NCI-H2107 (cell line): ENCODE measurements around the gene EXOC2.

ENCODE experiments used
- DNase-seq: peaks from one replicate; lab custom pipeline; 2025; lab: John Stamatoyannopoulos, UW

The EXOC2 gene

DNA sequence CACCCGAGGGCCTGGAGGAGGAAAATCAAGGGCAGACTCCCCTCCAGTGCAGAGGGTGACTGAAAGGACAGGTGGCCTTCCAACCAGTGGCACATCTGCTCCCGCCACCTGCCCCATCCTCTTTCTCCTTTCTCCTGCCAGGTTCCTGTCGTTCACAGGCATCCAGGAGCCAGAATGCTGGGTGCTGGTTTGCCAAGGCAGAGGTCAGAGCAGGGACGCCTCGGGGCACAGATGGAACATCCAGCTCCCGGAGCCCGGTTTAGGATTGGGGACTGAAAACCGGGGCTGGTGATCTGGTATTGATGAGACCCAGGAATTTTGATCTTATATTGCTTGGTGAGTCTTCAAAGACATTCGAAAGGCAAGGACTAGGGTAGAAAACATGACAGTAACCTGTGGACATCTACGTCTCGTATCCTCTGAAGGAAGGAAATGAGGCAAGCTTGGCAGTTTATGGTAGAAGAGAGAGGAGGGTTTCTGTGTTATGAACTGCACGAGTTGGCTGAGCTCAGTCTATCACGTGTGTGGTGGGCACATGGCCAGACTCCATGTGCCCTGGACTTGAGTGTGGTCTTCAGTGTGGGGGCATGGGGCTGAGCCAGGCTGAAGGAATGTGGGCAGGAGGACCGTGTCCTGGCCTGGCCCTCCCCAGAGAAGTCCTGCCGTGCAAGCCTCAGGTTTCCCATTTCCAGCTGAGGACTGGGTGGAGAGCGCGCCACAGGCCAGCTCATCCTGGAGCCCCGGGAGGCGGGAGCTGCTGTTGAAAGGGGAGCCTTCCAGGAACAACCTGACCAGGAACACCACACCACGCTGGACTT lies 227.2 kb downstream of the EXOC2 start:
- DNase-seq, result no peak

DNA sequence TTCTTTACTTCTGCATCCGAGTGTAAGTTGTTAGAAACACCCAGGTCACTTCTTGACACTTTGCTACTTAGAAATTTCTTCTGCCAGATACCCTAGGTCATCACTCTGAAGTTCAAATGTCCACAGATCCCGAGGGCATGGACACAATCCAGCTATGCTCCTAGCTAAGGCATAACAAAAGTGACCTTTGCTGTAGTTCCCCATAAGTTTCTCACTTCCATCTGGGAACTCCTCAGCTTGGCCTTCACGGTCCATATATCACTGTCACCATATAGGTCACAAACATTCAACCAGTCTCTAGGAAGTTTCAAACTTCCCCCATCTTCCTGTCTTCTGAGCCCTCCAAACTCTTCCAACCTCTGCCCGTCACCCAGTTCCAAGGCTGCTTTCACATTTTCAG lies 236.1 kb downstream of the EXOC2 start:
- DNase-seq, result no peak

DNA sequence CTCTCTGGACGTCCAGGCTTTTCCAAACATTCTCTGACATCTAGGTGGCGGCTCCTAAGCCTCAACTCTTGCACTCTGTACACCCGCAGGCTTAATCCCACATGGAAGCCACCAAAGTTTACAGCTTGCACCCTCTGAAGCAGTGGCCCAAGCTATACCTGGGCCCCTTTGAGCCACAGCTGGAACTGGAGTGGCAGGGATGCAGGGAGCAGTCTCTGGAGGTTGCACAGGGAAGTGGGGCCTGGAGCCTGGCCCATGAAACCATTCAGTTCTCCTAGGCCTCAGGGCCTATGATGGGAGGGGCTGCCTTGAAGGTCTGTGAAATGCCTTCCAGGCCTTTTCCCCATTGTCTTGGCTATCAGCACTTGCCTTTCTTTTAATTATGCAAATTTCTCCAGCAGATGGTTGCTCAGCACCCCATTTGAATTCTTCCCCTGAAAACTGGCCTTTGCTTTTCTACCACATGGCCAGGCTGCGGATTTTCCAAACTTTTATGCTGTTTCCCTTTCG lies 236.5 kb downstream of the EXOC2 start:
- no peak for DNase-seq

DNA sequence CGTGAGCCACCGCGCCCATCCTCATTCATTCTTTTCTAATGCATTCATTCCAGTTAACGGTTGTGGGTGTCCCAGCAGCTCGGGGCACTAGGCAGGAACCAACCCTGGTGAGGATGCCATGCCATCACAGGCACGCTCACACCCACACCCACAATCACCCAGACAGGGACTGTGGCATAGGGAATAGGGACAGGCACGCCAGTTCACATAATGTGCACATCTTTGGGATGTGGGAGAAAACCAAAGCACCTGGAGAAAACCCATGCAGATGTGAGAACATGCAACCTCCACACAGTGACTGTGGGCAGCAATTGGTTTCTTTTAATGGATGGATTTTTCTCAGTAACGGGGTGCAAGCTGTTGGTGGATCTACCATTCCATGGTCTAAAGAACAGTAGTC lies 237.1 kb downstream of the EXOC2 start:
- DNase-seq, result no peak

DNA sequence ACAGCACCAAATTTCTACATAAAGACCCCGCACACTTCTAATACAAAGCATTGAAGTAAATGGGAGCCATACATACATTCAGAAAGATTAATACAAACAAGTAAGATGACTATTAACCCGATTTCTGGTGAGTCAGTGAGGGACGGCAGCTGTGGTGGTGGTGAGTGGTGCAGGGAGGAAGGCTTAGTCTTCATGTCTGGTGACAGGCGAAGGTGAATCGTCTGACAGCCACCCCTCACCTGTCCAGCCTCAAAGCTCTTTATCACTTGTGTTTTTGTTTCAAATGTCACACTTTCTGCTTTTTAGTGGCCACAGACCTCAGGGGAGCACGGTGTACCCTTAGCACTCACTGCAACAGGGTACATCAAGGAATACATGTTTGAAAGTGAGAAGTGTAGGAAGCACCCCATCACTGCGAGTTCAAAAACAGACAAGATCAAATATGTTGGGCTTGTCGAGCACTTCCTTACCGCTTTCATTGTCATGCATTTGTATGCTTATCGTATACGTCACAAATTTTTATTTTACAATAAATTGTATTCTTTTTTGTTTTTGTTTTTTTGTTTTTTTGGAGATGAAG lies 237.8 kb downstream of the EXOC2 start:
- DNase-seq, result no peak

DNA sequence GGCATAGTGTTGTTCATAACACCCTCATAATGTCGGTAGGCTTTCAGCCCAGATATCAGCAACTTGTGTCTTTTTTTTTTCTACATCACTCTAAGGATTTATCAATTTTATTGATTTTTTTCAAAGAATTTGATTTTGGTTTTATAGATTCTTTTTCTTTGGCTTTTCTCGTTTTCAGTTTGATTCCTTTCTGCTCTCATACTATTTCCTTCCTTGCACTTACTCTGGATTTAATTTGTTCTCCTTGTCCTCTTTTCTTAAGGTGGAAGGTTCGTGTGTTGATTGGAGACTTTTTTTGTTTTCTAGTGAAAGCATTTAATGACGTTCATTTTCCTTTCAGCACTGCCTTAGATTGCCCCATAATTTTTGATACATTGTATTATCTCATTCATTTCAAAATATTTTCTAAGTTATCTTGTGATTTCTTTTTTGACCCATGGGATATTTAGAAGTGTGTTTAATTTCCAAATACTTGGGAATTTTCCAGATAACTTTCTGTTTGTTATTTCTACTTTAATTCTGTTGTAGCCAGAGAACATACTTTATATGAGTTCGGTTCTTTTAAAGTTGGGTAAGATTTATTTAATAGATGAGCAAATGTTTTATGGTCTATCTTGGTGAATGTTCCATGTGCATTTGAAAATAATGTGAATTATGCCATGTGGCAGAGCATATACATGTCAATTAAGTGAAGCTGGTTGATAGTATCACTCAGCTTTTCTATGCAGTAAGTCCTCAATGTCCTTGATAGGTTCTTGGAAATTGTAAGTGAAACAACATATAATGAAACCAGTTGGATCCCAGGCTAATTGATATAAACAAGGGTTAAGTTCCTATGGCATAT lies 238.6 kb downstream of the EXOC2 start:
- DNase-seq, result no peak

DNA sequence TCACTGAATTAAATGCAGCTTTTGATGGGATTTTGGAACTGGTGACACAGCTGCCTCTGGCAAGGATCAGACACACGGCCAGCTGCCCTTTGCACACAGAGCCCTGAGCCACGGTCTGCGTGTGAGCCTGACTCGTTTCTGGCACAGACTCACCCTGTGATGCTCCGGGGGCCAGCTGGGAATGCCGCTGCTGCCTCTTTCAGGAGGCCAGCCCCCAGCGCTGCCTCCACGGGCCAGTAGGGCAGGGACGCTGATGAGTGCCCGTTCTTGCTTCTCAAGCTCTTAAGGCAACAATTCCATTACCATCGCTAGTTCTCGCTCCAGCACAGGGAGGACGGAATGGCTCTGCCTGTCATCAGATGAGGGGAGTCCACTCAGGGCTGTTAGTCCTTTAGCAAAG lies 239.8 kb downstream of the EXOC2 start:
- no peak for DNase-seq

DNA sequence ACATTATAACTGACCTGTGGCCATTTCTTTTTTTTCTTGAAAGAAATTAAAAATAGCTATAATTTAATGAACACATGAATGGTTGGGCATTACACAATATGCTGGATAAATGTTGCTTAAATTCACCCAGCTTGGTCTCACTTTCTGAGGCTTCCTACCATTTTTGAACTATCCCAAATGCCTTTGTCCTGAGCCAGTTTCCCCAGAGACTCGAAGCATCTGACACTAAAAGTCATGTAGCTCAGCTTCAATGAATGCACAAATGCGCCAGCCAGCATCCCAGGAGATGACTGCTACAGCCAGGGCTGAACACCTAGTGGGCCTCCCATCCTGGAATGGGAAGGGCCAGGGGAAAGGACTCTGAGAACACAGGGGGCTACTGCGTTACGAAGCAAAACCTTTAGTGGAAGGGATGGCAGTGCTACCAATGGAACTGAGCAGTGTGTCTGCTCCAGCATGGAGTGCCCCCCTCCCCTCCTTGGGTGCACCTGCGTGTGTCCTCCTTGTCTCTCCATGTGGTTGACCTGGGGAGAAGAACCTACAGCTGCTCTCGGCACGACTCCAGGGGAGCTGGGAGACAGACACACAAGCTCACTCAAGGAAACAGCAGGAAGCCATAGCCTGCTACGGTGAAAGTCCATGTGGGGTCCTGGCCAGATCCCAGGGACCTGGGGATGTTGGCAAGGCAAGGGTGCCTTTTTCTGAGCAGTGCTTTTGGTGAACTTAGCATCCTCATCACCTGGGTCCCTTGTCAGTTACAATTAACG lies 240.5 kb downstream of the EXOC2 start:
- DNase-seq, result no peak

DNA sequence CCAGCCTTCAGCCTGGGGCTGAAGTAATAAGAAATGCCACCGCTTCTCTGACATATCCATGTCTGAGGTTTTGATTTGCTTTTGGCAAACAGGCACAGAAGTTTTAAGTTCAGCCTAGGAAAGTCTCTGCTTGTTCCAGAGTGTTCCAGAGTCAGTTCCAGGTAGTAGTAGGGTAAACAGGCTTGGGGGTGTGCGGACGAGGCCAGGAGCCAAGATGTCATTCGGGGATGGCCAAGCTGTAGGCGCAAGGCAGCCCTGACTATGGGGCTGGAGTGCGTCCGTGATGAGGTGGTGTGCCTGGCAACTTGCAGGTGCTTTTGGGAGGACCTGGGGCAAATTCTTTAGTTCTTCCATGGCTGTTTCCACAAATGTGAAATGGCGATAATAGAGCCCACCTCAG lies 241.1 kb downstream of the EXOC2 start:
- no peak for DNase-seq

DNA sequence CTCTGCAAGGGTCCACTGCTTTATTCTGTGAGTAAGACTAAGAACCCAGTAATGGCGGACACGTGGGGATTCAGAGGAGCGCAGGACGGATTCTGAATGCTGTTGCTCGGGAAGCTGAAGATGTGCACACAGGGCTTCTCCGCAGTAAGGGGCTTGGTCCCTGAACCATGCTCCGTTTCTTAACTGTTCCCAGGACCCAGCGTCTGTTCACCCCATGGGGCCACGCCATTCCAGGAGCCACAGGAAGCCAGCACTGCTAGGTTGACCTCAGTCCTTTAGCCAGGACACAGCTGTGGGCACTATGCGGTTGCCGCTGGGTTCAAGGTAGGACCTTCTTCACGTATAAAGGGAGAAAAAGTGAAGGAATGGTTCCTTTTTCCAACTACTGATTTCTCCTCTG lies 241.6 kb downstream of the EXOC2 start:
- DNase-seq, result no peak

DNA sequence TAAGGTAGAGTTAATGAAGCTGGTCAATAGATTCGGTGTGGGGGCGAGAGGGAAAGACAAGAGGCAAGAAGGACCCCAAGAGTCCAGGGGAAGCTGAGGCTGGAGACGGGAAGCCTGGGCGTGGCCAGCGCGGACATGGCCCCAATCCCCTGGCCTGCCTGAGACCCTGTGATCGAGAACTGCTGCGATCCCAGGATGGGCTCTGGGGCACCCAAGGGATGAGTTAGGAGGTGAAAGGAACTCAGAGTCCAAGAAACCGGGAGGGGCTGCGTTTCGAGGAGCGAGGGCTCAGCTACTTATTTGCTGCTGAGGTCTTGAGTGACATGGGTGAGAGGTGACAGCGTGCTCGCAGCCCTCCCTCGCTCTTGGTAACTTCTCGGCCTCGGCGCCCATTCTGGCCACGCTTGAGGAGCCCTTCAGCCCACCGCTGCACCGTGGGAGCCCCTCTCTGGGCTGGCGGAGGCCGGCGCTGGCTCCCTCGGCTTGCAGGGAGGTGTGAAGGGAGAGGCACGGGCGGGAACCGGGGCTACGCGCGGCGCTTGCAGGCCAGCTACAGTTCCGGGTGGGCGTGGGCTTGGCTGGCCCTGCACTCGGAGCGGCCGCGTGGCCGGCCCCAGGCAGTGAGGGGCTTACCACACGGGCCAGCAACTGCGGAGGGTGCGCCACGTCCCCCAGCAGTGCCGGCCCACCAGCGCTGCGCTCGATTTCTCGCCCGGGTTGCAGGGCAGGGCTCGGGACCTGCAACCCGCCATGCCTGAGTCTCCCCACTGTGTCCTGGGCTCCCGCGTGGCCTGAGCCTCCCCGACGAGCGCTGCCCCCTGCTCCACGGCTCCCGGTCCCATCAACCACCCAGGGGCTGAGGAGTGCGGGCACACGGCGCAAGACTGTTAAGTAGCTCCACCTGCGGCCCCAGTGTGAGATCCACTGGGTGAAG lies 243.2 kb downstream of the EXOC2 start:
- DNase-seq, result no peak

DNA sequence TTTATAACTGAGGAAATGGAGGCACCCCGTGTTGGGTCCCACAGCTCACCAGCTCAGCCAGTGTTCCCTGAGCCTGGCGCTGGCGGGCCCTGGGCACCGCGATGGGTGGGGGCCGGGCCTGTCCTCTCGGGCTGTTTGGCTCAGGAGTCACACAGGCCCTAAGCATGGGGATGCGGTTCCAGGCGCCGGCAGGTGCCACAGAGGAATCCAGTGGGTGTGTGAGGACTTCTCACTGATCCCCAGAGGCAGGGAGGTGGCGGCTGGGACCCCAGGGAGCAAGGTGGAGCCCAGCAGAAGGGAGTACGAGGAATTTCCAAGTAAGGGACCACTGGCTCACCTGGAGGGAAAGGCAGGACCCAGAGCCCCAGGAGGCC lies 243.9 kb downstream of the EXOC2 start:
- DNase-seq, result no peak

DNA sequence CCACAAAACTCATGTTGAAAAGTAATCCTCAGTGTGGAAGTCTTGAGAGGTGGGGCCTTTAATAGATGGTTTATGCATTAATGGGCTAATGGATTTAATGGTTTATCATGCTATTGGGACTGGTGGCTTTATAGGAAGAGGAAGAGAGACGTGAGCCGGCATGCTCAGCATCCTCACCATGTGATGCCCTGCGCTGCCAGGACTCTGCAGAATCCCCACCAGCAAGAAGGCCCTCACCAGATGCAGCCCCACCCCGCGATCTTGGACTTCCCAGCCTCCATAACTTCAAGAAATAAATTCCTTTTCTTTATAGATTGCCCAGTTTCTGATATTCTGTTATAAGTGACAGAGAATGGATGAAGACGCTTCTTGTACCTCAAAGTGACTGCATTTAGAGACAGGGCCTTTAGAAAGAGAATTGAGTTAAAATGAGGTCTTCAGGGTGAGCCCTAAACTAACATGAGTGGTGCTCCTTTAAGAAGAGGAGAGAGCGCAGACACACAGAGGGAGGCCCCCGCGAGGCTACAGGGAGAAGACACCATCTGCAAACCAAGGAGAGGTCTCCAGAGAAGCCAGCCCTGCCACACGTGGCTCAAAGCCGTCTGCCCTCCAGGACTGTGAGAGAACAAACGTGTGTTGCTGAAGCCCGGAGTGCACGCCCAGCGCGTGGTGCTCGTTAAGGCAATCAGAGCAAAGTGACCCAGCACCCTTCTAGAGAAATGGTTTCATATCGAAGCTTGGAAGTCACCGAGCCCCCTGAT lies 244.5 kb downstream of the EXOC2 start:
- no peak for DNase-seq

DNA sequence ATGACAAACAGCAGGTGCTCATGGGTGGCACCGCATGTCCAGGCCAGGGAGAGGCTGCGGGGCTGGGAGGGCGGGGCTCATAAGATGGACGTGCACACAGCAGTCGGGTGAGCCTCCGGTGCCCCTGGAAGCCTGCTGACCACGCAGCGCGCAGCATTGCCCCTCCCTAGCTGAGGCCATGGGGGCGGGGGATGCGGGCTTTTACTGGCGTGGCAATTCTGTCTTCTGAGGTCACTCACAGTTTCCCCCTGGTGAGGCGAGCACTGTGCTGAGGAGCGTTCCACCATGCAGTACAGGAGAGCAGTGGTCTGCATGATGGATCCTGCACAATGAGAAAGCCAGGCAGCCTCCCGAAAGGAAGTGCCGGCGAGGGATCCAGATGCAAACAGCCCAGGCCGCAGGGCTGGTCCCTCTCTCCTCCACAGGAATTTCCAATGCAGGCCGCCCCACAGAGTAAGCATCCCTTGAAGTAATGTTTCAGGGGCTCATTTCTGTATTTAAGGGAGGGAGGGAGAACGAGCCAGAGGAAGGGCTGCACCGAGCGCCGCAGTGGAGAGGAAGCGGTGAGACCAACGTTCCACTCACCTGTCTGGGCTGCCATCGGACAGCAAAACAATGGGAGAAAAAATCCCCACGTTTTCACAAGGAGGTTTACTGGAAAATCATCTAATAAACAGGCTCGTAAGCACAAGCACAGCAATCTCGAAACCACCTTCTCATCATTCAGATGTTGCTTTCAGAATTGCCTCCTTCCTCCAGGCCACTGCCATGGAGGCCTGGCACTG lies 245.4 kb downstream of the EXOC2 start:
- DNase-seq, result no peak

DNA sequence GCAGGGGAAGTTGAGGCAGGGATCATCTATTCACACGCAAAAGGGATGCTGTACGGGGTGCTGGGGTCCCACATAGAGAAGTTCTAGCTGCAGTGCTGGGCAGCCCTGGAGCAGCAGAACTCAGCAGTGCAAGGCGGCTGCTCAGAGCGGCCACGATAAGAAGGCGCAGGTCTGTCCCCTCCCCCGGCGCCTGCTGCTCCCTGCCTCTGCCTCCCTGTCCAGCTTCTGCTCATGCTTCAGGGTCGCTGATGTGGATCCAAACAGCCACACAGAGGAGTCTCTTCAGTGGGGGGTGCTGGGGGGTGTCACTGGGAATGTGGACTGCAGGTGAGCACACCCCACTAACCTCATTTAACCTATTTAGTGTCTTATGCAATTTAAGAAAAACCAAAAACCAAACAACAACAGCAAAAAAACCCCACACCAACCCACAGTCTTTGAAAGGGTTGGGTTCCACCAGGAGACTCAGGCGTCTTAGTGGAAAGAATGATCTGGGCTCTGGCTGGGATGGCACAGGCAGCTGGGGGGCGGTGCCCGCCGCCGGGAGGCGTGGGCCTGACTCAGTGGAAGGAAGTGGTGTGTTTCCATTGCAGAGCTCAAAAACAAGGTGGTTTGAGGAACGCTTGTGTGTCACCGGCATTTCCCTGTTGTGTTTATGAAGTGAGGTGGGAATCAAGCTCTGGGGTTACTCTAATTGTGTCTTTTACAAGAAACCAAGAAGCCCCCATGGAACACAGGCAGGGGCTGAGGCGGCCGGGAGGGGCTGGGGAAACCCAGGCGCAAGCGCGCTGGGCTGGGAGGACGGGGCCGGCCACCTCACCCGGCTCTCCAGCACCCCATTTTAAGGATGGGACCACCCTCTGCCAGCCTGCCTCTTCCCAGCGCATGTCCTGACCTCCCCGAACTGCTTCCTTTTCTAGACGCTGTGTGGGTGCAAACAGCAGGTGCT lies 246.2 kb downstream of the EXOC2 start:
- no peak for DNase-seq

DNA sequence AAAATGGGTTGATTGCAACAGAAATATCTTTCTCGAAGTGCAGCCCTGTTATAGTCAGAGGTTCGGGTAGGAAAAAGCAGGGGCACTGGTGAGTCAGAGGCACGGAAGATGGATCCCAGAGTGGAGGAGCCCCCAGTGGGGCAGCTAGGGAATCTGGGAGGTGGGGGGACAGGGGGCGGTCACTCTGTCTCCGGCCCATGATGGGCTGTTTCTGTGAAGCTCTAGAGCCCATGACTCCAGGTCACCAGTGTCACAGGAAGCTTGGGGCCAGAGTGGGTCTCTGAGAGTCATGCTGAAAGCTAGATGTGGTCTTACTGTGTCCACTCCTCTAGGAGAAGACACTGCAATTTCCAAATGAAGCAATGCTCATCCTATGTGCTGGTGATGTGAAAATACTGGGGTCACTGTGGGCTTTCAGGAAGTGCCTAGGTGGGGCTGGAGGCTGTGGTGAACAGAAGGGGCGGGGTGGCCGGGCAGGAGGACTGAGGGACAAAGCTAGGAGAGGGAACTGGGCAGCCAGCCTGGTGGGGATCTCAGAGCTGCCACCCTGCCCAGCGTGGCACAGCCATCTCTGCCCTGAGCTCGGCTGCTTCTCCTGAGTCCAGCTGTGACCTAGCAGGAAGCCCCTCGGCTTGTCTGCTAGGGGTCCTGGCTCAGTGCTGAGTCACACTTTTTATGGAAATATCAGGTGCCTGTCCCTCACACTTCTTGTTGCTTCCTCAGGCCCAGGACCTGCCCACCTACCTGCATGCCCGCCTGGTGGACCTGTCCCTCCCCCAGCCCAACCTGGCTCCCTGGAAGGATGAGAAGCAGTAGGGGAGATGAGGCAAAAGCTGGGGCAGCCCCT lies 247.1 kb downstream of the EXOC2 start:
- no peak for DNase-seq

DNA sequence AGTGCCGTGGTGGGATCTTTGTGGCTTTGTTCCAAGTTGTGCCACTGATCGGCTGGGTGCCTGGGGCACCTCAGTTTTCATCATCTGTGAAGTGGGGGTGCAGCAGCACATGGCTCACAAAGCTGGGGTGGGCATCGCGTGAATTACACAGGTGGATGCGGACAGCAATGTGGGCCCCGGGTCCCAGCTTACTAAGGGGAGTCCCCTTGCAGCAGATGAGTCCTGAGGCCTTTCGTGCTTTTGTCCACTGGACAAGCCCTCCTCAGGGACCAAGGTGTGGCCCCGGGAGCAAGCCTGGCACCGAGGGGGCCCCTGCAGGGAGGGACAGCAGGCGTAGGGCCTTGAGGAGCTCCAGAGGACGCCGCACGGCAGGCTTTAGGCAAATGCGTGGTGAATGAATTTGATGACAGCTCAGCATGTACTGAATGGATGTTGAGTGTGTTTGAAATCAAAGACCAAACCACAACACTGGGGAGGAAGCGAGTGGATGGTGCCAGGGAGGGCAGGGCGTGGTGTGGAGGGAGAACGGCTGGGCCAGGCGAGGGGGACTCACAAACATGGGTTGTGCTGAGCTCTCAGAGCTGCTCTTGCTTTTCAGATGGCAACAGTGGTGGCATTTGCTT lies 248.2 kb downstream of the EXOC2 start:
- DNase-seq, result no peak
